HCEC 1CT (cell line): ENCODE measurements around the gene OR2T34.
"Not testable (repeated sequence)": the region's sequence is repeated elsewhere in the genome, so short reads cannot be mapped to it uniquely, and the experiment has no call there.

Source experiments
- DNase-seq: peaks from one replicate; pipeline ENCODE4 v3.0.0-alpha.2; 2017

OR2T34 gene

GRCh38 chr1:248574657-248575056, at the start of gene OR2T34:
Gene OR2T34 (minus strand): TSS chr1:248574757. CDS start chr1:248574757, 0 bp downstream.
- DNase-seq, result not testable (repeated sequence)

GRCh38 chr1:248622570-248623001, 48.0 kb upstream of the OR2T34 start:
- peak; percentile 1 for DNase-seq

GRCh38 chr1:248621770-248622169, 47.2 kb upstream of the OR2T34 start:
- DNase-seq, result no peak

- DNase-seq, result peak; percentile 1
Measured at GRCh38 chr1:248618878-248619277, 44.3 kb upstream of the OR2T34 start.

- DNase-seq, result no peak
Measured at GRCh38 chr1:248618119-248618518, 43.6 kb upstream of the OR2T34 start.

- DNase-seq, result no peak
Measured at GRCh38 chr1:248613742-248614141, 39.2 kb upstream of the OR2T34 start.

GRCh38 chr1:248611883-248612414, 37.4 kb upstream of the OR2T34 start:
- DNase-seq, result no peak

GRCh38 chr1:248610301-248610700, 35.7 kb upstream of the OR2T34 start:
- no peak for DNase-seq

- no peak for DNase-seq
Measured at GRCh38 chr1:248599396-248599795, 24.8 kb upstream of the OR2T34 start.

GRCh38 chr1:248597589-248597988, 23.0 kb upstream of the OR2T34 start, which contains the start of gene OR2T10:
Gene OR2T10 (minus strand): TSS chr1:248597700. CDS start chr1:248593768, 3,932 bp downstream.
- DNase-seq, result no peak

- DNase-seq, result no peak
Measured at GRCh38 chr1:248596615-248597014, 22.1 kb upstream of the OR2T34 start.

- no peak for DNase-seq
Measured at GRCh38 chr1:248593226-248593625, 18.7 kb upstream of the OR2T34 start.

GRCh38 chr1:248592655-248593054, 18.1 kb upstream of the OR2T34 start:
- DNase-seq, result no peak

GRCh38 chr1:248590055-248590454, 15.5 kb upstream of the OR2T34 start:
- DNase-seq, result no peak

GRCh38 chr1:248589334-248589733, 14.8 kb upstream of the OR2T34 start:
- DNase-seq, result no peak

GRCh38 chr1:248585266-248585665, 10.7 kb upstream of the OR2T34 start:
- DNase-seq, result no peak

- DNase-seq, result no peak
Measured at GRCh38 chr1:248576260-248576980, 1.9 kb upstream of the OR2T34 start.

GRCh38 chr1:248573856-248574255, 701 bp downstream of the OR2T34 start:
- not testable (repeated sequence) for DNase-seq

- not testable (repeated sequence) for DNase-seq
Measured at GRCh38 chr1:248572049-248572448, 2.5 kb downstream of the OR2T34 start.

GRCh38 chr1:248570811-248571210, 3.7 kb downstream of the OR2T34 start:
- not testable (repeated sequence) for DNase-seq

- DNase-seq, result not testable (repeated sequence)
Measured at GRCh38 chr1:248569049-248569448, 5.5 kb downstream of the OR2T34 start.

- DNase-seq, result not testable (repeated sequence)
Measured at GRCh38 chr1:248565530-248566373, 8.8 kb downstream of the OR2T34 start.

- not testable (repeated sequence) for DNase-seq
Measured at GRCh38 chr1:248562672-248563071, 11.9 kb downstream of the OR2T34 start, which contains the start of gene OR2T29. Gene OR2T29 (minus strand): TSS chr1:248562772. CDS start chr1:248559491, 3,281 bp downstream.
